Thyroid gland (tissue), 4 donors: ENCODE measurements around the gene SUPT3H. TPM values are rescaled to one million over a fixed set of nuclear protein-coding genes. Genes with fewer than 3 reads are reported as not detected.

Experiments used
- DNase-seq, 2 donors: peaks; one replicate each; pipeline ENCODE4 v3.0.0-alpha.2; 2019
- H3K27ac ChIP-seq, 3 donors: fragments of 200-600 bp; sonication (generic); 1 replicate in 2 of 3; 2 replicates in 1 of 3; pipeline ENCODE4 v1.5.1; 2016 to 2019; ENCODE audit warnings: mild to moderate bottlenecking in 1 of 3, moderate library complexity in 1 of 3
- H3K27me3 ChIP-seq: fragments of 200-600 bp; sonication (generic); one replicate; pipeline ENCODE4 v1.5.1; 2019
- H3K36me3 ChIP-seq, 2 donors: fragments of 200-600 bp; sonication (generic); one replicate each; pipeline ENCODE4 v1.5.1; 2016 to 2019
- H3K4me1 ChIP-seq, 2 donors: fragments of 200-600 bp; sonication (generic); one replicate each; pipeline ENCODE4 v1.5.1; 2017 to 2019
- H3K4me3 ChIP-seq, 3 donors: fragments of 200-600 bp; sonication (generic); replicated peaks in 1 of 3; 1 replicate in 2 of 3; 2 replicates in 1 of 3; pipeline ENCODE4 v1.5.1; 2016; ENCODE audit warnings: mild to moderate bottlenecking in 1 of 3
- H3K9me3 ChIP-seq: fragments of 200-600 bp; sonication (generic); one replicate; pipeline ENCODE4 v1.5.1; 2017
- POLR2A ChIP-seq, 2 donors: fragments of 450-650 bp; IDR thresholded peaks; one replicate each; pipeline ENCODE4 v1.6.1; 2017; ENCODE audit warnings: antibody characterized with exemption in 2 of 2, mild to moderate bottlenecking in 2 of 2, moderate library complexity in 1 of 2
- WGBS, 2 donors: methylation state at CpG; one replicate each; pipeline ENCODE4 v1.1.5; 2017; 5-methylcytosine and 5-hydroxymethylcytosine counted together
- intact Hi-C: fragments of 100-400 bp; cut with DNase I; formaldehyde crosslinking; loops from one replicate; pipeline ENCODE4 v1.15.1; 2023
- total RNA-seq, 4 donors: library from RNA; depleted of rRNA; stranded (reverse); fragments of >200 nt; gene quantifications; one replicate each; pipeline ENCODE4 v1.2.3, GENCODE V29; 2016
- TF ChIP-seq, protein P1 (sequence below), 6 experiments: fragments of 200-600 bp in 3 of 6; fragments of 450-650 bp in 3 of 6; sonication (generic) in 3 of 6; IDR thresholded peaks; one replicate each; pipeline ENCODE4 v1.5.1; 2016 to 2019; ENCODE audit warnings: antibody characterized with exemption in 6 of 6, mild to moderate bottlenecking in 2 of 6, inconsistent platforms in 1 of 6, moderate library complexity in 1 of 6

SUPT3H gene
- total RNA-seq, 4 donors from 2014 or later = 9.8 to 21.6 (median 11.1) TPM

GRCh38 chr6:44843734-44844133 lies 534.0 kb downstream of the SUPT3H start:
- H3K9me3 ChIP-seq = no peaks in the 10 kb centered on the region
- 68 to 69% methylated on average over 3 of the region's 3 CpGs for WGBS, 2 donors
- H3K27ac ChIP-seq = no peak overlapping the region
- no peak overlapping the region for H3K4me3 ChIP-seq
- no peaks in the 10 kb centered on the region for H3K36me3 ChIP-seq
- H3K4me1 ChIP-seq = no peaks in the 10 kb centered on the region
- DNase-seq = no peak
- TF ChIP-seq, protein P1, sequence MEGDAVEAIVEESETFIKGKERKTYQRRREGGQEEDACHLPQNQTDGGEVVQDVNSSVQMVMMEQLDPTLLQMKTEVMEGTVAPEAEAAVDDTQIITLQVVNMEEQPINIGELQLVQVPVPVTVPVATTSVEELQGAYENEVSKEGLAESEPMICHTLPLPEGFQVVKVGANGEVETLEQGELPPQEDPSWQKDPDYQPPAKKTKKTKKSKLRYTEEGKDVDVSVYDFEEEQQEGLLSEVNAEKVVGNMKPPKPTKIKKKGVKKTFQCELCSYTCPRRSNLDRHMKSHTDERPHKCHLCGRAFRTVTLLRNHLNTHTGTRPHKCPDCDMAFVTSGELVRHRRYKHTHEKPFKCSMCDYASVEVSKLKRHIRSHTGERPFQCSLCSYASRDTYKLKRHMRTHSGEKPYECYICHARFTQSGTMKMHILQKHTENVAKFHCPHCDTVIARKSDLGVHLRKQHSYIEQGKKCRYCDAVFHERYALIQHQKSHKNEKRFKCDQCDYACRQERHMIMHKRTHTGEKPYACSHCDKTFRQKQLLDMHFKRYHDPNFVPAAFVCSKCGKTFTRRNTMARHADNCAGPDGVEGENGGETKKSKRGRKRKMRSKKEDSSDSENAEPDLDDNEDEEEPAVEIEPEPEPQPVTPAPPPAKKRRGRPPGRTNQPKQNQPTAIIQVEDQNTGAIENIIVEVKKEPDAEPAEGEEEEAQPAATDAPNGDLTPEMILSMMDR (IDR thresholded peaks at IDR 0.05) = no peak
- TF ChIP-seq POLR2A (IDR thresholded peaks at IDR 0.05) = no peak
- H3K27me3 ChIP-seq = no peaks in the 10 kb centered on the region
- intact Hi-C loops = no loop called here

DNA sequence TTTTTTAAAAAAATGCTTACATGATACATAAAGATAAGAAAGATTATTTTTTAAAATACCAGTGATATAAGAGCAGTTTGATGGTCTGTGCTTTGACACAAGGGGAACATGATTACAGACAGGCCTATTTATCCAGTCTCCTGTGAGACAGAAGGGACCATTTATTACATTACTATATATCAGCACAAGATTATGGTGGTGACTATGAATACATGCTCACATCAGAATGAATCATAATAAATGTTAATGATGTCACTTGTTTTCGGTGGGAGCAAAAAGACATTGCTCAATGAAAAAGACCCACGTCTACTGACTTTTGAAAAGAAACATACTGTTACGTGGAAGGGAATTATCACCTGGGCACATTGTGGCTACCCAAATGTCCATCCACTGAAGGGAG lies 535.1 kb downstream of the SUPT3H start:
- DNase-seq = no peak
- H3K36me3 ChIP-seq = no peaks in the 10 kb centered on the region
- TF ChIP-seq, protein P1 (IDR thresholded peaks at IDR 0.05) = no peak
- no peak for TF ChIP-seq POLR2A (IDR thresholded peaks at IDR 0.05)
- H3K4me3 ChIP-seq = no peak overlapping the region
- no peaks in the 10 kb centered on the region for H3K27me3 ChIP-seq
- no peak overlapping the region for H3K27ac ChIP-seq
- intact Hi-C loops = no loop called here
- H3K9me3 ChIP-seq = no peaks in the 10 kb centered on the region
- H3K4me1 ChIP-seq = no peaks in the 10 kb centered on the region
- 97 to 98% methylated on average over 3 of the region's 3 CpGs for WGBS, 2 donors

- DNase-seq = no peak
- H3K27me3 ChIP-seq = no peaks in the 10 kb centered on the region
- H3K4me1 ChIP-seq = no peaks in the 10 kb centered on the region
- TF ChIP-seq, protein P1 (IDR thresholded peaks at IDR 0.05) = no peak
- TF ChIP-seq POLR2A (IDR thresholded peaks at IDR 0.05) = no peak
- H3K4me3 ChIP-seq = no peak overlapping the region
- H3K27ac ChIP-seq = no peak overlapping the region
- no peaks in the 10 kb centered on the region for H3K36me3 ChIP-seq
- 98 to 100% methylated on average over 1 of the region's 1 CpG for WGBS, 2 donors
- no peaks in the 10 kb centered on the region for H3K9me3 ChIP-seq
- intact Hi-C loops = no loop called here
Measured at GRCh38 chr6:44841829-44842228, 535.9 kb downstream of the SUPT3H start.

- Histone ChIP-seq H3K27ac (no peak overlapping the region), H3K4me3 (no peak overlapping the region), H3K27me3 (no peaks in the 10 kb centered on the region), H3K4me1 (no peaks in the 10 kb centered on the region), H3K36me3 (no peaks in the 10 kb centered on the region), H3K9me3 (no peaks in the 10 kb centered on the region)
- WGBS, 2 donors = 88 to 92% methylated on average over 1 of the region's 1 CpG
- DNase-seq = no peak
- TF ChIP-seq, protein P1 (IDR thresholded peaks at IDR 0.05) = no peak
- no peak for TF ChIP-seq POLR2A (IDR thresholded peaks at IDR 0.05)
- intact Hi-C loops = no loop called here
Measured at GRCh38 chr6:44837741-44838140, 540.0 kb downstream of the SUPT3H start.

GRCh38 chr6:44837255-44837654 lies 540.5 kb downstream of the SUPT3H start:
- TF ChIP-seq, protein P1 (IDR thresholded peaks at IDR 0.05) = no peak
- TF ChIP-seq POLR2A (IDR thresholded peaks at IDR 0.05) = no peak
- no peak overlapping the region for H3K4me3 ChIP-seq
- no peaks in the 10 kb centered on the region for H3K36me3 ChIP-seq
- H3K27me3 ChIP-seq = no peaks in the 10 kb centered on the region
- no peak for DNase-seq
- no peaks in the 10 kb centered on the region for H3K9me3 ChIP-seq
- H3K27ac ChIP-seq = no peak overlapping the region
- H3K4me1 ChIP-seq = no peaks in the 10 kb centered on the region
- intact Hi-C loops = no loop called here
